ENCODE measurements around the gene ATL3.

GRCh38 chr11:63713766-63714165, 42.6 kb upstream of the ATL3 start:
- TF ChIP-seq CTCF (IDR thresholded peaks at IDR 0.05): no peak
- TF ChIP-seq POLR2A (IDR thresholded peaks at IDR 0.05): no peak
- TF ChIP-seq POLR2AphosphoS5 (IDR thresholded peaks at IDR 0.05): no peak

All from stomach (tissue), 4 donors.